GM19438 (cell line): ENCODE results near the gene GPRIN3.

Experiments used
- ATAC-seq: cut with Tn5 transposase; IDR thresholded peaks from one replicate; pipeline ENCODE4 v1.9.1; 2021; ENCODE audit warnings: low read depth; ENCODE audit not compliant: unreplicated experiment

GPRIN3 gene

GRCh38 chr4:89294573-89295269, 12.9 kb downstream of the GPRIN3 start:
- peak; percentile 80 for ATAC-seq

- no peak for ATAC-seq
Measured at GRCh38 chr4:89293299-89293698, 14.3 kb downstream of the GPRIN3 start.

- ATAC-seq: no peak
Measured at GRCh38 chr4:89290727-89291516, 16.7 kb downstream of the GPRIN3 start.

DNA sequence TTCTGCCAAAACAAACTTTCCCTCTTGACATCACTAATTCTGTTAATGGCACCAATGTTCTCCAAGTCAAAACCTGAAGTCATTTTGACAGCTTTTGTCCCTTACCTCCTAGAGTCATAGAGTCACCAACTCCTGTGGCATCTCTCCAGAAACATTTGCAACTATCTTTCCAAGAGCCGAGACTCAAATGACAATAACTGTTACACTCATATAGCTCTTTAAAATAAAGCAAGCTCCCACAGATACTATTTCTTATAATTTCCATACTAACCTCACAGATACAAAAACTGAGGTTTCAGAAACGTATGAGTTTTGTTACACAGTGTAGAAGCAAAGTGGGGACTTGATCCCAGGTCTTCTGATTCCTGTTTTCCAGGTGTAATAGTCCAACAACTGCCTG, 18.3 kb downstream of the GPRIN3 start:
- ATAC-seq: no peak

- ATAC-seq: no peak
Measured at GRCh38 chr4:89288430-89288829, 19.2 kb downstream of the GPRIN3 start.

GRCh38 chr4:89287945-89288344, 19.7 kb downstream of the GPRIN3 start:
- no peak for ATAC-seq

DNA sequence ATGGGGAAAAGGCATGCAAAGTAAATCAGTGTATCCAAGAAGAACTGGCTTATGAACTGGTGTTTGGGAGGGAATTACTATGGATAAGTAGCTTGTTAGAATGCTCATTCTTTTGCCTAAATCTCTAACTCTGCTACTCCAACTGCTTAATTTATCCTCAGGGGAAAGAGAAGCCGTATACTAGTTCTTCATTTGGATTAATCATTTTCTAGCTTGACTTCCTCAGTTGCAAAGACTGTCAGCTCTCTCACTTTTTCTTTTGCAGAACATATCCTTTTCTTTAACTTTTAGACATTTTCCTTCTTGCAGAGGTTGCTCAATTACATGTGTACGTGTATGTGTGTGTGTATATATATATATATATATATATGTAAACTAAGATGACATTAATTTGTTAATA, 21.9 kb downstream of the GPRIN3 start:
- ATAC-seq: no peak

- no peak for ATAC-seq
Measured at GRCh38 chr4:89284828-89285227, 22.8 kb downstream of the GPRIN3 start.

DNA sequence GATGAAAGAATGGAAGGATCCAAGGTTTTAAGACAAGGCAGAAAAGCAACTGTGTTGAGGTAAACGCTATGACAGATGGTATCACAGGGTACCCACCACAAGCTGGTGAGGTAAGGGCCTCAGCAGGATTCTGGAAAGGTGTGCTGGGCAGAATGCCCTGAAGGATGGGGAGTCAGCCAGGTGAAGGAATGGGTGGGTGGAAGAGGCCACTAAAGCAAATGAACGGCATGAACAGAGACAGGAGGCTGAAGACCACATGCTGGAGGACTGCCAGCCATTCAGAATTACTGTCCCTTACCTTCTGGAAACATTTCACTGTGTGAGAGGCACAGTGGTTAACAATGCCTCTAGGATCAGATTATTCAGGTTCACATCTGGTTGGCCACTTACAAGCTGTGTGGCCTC, 23.6 kb downstream of the GPRIN3 start:
- ATAC-seq: no peak

DNA sequence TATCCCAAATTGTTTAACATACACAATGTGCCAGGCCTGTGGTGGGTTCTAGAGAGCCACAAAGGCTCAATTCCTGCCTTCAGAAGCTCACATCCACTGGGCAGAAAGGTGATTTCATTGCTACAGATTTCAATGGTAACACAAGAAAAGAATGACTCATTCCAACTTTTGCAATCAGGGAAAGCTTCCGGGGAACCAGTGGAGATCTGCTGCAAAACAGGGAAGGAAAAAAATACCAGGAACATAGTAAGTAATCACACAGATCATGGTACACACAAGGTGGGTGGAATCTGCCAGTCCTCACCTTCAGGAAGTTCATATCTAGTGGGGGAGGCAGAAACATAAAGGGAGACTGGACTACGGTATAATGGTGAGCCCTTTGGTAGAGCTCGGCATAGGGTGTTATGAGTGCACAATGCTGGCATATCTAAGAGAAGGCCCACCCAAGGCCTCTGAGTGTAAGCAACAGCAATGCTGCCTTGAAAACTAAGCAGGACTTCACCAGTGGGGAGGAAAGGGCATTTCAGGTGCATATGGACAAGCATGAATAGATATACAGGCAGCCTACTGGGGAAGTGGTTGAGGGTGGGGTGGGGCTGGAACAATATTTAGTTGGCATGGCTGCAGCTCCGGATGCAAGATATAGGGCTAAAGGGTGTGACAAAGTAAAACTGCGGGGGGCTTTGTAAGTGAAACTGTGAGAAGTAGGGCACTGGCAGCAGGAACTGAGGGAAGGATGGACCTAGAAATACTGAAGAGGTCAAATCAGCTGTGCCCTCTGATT, 24.2 kb downstream of the GPRIN3 start:
- no peak for ATAC-seq

DNA sequence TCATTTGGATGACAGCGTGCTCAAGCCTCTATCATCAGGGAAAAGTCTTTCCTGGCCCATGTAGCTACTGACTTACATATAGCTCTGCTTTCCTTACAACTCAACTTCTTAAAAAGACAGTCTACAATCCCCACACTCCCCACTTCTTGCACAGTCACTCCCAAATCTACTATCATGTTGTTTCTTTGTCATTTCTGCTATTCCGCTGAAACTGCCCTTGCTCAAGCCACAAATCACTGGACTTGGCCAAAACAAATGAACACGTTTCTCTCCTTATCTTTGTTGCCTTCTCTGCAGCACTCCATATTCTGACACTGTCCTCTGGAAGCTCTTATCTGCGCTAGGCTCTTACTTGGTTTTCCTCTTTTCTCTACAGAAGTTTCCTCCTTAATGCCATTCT, 28.2 kb downstream of the GPRIN3 start:
- ATAC-seq: no peak

- no peak for ATAC-seq
Measured at GRCh38 chr4:89277412-89277811, 30.2 kb downstream of the GPRIN3 start.

GRCh38 chr4:89276296-89276695, 31.3 kb downstream of the GPRIN3 start:
- ATAC-seq: no peak

GRCh38 chr4:89275587-89275986, 32.0 kb downstream of the GPRIN3 start:
- no peak for ATAC-seq

GRCh38 chr4:89273741-89274141, 33.9 kb downstream of the GPRIN3 start:
- ATAC-seq: no peak

DNA sequence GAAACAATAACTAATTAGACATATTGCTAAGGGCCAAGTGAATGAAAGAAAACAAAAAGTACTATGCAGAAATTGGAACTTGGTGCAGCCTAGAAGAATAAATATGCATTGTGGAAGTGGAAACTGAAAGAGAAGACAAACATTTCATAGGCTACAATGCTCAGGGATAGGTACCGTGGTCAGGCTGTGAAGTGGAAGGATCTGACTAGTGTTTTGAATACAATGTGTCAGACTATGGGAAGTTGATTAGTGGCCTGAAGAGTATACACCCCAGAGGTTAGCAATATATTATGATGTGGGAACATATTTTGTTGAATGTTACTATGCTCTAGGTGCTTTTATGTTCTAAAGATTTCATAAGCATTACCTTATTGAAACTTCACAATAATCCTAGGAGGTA, 36.8 kb downstream of the GPRIN3 start:
- ATAC-seq: no peak

- ATAC-seq: no peak
Measured at GRCh38 chr4:89269121-89269666, 38.4 kb downstream of the GPRIN3 start.

- ATAC-seq: no peak
Measured at GRCh38 chr4:89268679-89269078, 38.9 kb downstream of the GPRIN3 start.

GRCh38 chr4:89267846-89268245, 39.8 kb downstream of the GPRIN3 start:
- ATAC-seq: no peak

- no peak for ATAC-seq
Measured at GRCh38 chr4:89267392-89267791, 40.2 kb downstream of the GPRIN3 start.

DNA sequence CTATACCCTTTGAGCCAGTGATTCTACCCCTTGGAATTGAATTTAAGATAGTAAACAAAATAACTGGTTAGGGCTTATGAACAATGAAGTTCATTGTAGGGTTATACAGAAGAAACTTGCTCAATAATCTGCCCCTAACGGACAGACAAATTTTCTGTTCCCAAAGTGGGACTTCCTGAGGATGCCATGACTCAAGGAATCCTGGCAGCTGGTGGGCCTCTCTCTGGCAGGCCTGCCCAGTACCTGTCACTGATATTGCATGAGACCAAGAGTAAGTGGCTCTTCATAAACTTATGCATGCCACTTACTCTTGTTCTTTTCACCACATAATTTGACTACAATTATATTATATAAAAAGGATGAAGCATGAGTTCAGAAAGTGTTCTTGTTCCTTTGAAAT, 41.5 kb downstream of the GPRIN3 start:
- ATAC-seq: no peak
